ENCODE data around the gene GFRA4. TPM values are rescaled to one million over a fixed set of nuclear protein-coding genes. Genes with fewer than 3 reads are reported as not detected.

Gene GFRA4
- total and polyA plus RNA-seq, 7 donors = not detected

DNA sequence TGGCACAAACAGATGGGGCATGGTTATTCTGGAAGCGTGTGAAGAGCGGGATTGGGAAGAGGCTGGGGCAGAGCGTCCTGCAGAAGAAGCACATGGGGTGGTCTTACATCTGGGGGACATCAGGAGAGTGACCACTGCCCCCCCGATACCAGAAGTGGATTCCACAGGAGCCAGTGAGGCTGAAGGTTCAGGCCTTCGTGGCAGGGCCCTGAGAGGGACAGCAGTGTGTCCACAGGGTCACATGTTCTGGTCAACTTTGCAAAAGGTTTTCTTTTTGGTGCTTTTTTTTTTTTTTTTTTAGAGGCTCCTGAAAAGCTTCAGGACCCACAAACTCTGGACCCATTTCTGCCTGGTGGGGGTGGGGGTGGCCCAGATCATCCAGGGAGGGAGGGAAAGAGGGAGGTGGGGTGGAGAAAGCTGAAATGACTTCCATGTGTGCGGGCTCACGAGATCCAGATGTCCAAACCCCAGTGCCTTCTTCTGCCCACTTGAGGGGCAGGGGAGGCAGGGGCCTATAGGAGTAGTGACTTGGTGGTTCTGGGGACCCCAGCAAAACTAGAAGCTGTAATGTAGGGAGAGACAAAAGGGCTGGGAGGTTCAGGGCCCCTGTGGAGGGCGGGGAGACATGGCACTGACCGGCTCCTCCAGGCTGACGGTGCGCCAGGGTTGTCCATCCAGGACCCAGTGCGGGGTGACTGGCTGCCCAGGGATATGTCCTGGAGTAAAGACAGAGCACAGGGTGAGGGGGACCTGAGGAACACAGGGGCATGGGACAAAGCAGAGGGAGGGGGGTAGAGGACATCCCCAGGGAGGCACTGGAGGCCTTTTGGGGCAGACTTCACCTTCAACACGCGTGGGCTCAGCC lies 15.9 kb upstream of the GFRA4 start:
- DNase-seq (no peak), ATAC-seq (no peak)
- TF ChIP-seq, protein P1, sequence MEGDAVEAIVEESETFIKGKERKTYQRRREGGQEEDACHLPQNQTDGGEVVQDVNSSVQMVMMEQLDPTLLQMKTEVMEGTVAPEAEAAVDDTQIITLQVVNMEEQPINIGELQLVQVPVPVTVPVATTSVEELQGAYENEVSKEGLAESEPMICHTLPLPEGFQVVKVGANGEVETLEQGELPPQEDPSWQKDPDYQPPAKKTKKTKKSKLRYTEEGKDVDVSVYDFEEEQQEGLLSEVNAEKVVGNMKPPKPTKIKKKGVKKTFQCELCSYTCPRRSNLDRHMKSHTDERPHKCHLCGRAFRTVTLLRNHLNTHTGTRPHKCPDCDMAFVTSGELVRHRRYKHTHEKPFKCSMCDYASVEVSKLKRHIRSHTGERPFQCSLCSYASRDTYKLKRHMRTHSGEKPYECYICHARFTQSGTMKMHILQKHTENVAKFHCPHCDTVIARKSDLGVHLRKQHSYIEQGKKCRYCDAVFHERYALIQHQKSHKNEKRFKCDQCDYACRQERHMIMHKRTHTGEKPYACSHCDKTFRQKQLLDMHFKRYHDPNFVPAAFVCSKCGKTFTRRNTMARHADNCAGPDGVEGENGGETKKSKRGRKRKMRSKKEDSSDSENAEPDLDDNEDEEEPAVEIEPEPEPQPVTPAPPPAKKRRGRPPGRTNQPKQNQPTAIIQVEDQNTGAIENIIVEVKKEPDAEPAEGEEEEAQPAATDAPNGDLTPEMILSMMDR (IDR thresholded peaks at IDR 0.05) = no peak
- Histone ChIP-seq H3K27me3 (ENCODE audit: insufficient read depth in 3 of 3, low read length in 2 of 3) (peaks cover 0 to 33% (median 4%) of the 10 kb centered on the region in 3 donors), H3K27ac (peak overlapping the region; percentile 38), H3K9me3 (no peaks in the 10 kb centered on the region), H3K36me3 (ENCODE audit: insufficient read depth in 1 of 2, low read depth in 1 of 2) (no peaks in the 10 kb centered on the region), H3K4me3 (no peak overlapping the region), H3K4me1 (no peaks in the 10 kb centered on the region)
- WGBS, 3 donors = 78 to 85% (median 81%) methylated on average over 14 of the region's 14 CpGs
- intact Hi-C loops (cut with DNase I) = loop anchor here (2.0 to 10.0 kb wide), 3 partner anchors 32 to 406 kb away; no protein-coding TSS in a partner anchor

DNA sequence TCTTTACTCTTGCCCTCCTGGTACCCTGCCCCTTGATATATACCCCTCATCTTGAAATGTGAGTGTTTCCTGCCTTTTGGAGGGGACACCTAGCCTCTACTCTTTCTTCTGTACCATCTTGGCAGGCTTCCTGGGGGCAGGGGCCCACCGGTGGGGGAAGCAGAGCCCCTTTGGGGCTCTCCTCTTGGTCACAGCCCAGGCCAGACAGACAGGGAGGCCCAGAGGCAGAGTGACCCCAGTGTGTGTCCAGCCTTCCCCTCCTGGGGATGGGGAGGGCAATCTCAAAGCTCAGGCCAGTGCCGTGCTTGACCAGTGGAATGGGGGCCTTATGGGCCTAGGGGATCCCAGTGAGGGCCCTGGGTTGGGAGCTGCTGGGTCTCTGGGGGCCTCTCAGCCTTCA lies 15.0 kb upstream of the GFRA4 start:
- H3K27ac ChIP-seq = no peak overlapping the region
- no peak for ATAC-seq
- DNase-seq = no peak
- H3K4me1 ChIP-seq = no peaks in the 10 kb centered on the region
- intact Hi-C loops (cut with DNase I) = loop anchor here (2.0 to 10.0 kb wide), 3 partner anchors 33 to 407 kb away; no protein-coding TSS in a partner anchor
- no peaks in the 10 kb centered on the region for H3K9me3 ChIP-seq
- WGBS, 3 donors = 43 to 50% (median 47%) methylated on average over 2 of the region's 2 CpGs
- TF ChIP-seq, protein P1 (IDR thresholded peaks at IDR 0.05) = no peak
- H3K4me3 ChIP-seq = no peak overlapping the region
- H3K27me3 ChIP-seq (ENCODE audit: insufficient read depth in 3 of 3, low read length in 2 of 3) = peaks cover 0 to 40% (median 4%) of the 10 kb centered on the region in 3 donors
- no peaks in the 10 kb centered on the region for H3K36me3 ChIP-seq (ENCODE audit: insufficient read depth in 1 of 2, low read depth in 1 of 2)

DNA sequence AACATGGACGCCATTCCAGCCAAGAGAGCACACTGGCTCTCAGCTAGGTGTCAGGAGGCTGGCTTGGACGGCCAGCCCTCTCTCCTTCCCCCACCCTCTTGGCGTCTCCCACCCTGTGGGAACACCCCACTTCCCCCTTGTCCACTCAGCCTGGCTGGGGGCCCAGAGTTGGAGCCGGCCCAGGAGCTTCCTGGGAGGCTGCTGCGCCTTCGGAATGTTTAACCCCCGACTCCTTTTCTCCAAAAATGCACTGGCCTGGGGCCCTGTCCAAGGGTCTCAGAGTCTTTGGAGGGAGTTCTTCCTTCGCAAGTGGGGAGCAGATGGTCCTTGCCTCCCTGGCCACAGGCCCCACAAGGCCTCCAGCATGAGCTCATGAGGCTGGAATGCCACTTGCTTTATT lies 14.5 kb upstream of the GFRA4 start:
- Histone ChIP-seq H3K36me3 (ENCODE audit: insufficient read depth in 1 of 2, low read depth in 1 of 2) (no peaks in the 10 kb centered on the region), H3K4me1 (no peaks in the 10 kb centered on the region), H3K27me3 (ENCODE audit: insufficient read depth in 3 of 3, low read length in 2 of 3) (peaks cover 0 to 45% (median 4%) of the 10 kb centered on the region in 3 donors), H3K4me3 (no peak overlapping the region), H3K9me3 (no peaks in the 10 kb centered on the region), H3K27ac (no peak overlapping the region)
- TF ChIP-seq, protein P1 (IDR thresholded peaks at IDR 0.05) = no peak
- ATAC-seq = no peak
- peak; percentile 65 to 74 for DNase-seq
- 45 to 53% (median 45%) methylated on average over 7 to 8 of the region's 8 CpGs for WGBS, 3 donors
- intact Hi-C loops (cut with DNase I) = loop anchor here (1.0 to 10.0 kb wide), 5 partner anchors 33 to 407 kb away; no protein-coding TSS in a partner anchor

DNA sequence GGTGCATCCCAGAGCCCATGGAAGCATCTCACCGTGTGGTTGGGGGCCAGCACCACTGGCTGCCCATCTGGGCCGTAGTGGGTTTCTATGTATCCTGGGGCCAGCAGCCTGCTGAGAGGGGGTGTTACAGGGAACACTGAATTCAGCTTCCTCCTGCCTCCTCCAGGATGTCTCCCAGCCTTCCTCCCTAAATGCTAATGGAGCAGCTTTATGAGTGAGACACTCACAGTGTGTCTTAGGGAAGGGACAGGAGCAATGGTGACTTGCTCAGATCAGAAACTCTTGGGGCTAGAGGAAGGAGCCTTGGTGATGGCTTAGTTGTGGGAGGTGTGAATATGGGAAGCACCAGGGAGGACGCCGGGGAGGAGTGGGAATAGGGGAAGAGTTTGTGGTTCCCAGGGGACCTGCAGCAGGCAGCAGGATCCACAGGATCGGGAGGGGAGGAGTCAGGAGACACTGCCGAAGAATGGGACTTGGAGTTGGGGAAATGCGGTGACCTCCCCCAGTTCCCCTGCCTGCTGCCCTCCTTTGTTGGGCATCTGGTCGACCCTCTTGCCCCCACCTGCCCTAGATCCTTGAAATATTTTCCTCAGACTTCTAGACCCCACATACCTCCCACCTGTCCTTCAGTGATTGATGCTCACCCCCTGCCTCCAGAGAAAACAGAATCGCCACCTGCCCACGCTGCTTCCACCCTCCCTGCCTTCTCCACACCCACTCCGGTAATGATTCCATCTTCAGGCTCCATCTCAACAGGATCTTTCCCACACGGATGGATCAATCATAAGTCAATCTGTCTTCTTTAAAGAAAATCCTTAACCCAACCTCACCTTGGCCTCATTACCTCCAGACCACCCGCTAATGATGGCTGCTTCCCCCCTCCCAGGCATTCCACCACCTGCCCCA lies 12.0 kb upstream of the GFRA4 start:
- no peaks in the 10 kb centered on the region for H3K4me1 ChIP-seq
- TF ChIP-seq, protein P1 (IDR thresholded peaks at IDR 0.05) = no peak
- H3K4me3 ChIP-seq = no peak overlapping the region
- no peak for DNase-seq
- intact Hi-C loops (cut with DNase I) = loop anchor here (5.0 to 10.0 kb wide), 2 partner anchors 407 to 410 kb away; no protein-coding TSS in a partner anchor
- H3K36me3 ChIP-seq (ENCODE audit: insufficient read depth in 1 of 2, low read depth in 1 of 2) = no peaks in the 10 kb centered on the region
- no peak for ATAC-seq
- peaks cover 0 to 36% (median 4%) of the 10 kb centered on the region in 3 donors for H3K27me3 ChIP-seq (ENCODE audit: insufficient read depth in 3 of 3, low read length in 2 of 3)
- WGBS, 3 donors = 65 to 67% (median 66%) methylated on average over 13 of the region's 13 CpGs
- H3K9me3 ChIP-seq = no peaks in the 10 kb centered on the region
- no peak overlapping the region for H3K27ac ChIP-seq
